GM12891 (cell line): Measurements from ENCODE around the gene GPC3.

Source experiments
- PAX5 ChIP-seq: IDR thresholded peaks from 2 replicates; pipeline ENCODE4 v1.6.1; 2011; ENCODE audit warnings: low read length, moderate library complexity, mild to moderate bottlenecking; ENCODE audit not compliant: insufficient read depth, severe bottlenecking
- POLR2A ChIP-seq: IDR thresholded peaks from 2 replicates; pipeline ENCODE4 v1.6.1; 2011; ENCODE audit warnings: low read depth, low read length, control low read depth
- POLR2AphosphoS5 ChIP-seq: IDR thresholded peaks from 2 replicates; pipeline ENCODE4 v1.6.1; 2011; ENCODE audit warnings: low read depth, low read length, control low read depth
- POU2F2 ChIP-seq: IDR thresholded peaks from 2 replicates; pipeline ENCODE4 v1.6.1; 2011; ENCODE audit warnings: low read depth, mild to moderate bottlenecking, control low read depth, low read length, moderate library complexity
- SPI1 ChIP-seq: IDR thresholded peaks from 2 replicates; pipeline ENCODE4 v1.6.1; 2011; ENCODE audit warnings: low read depth, low read length, control low read depth
- TAF1 ChIP-seq: IDR thresholded peaks from 2 replicates; pipeline ENCODE4 v1.6.1; 2011; ENCODE audit warnings: low read depth, low read length, control low read depth

DNA sequence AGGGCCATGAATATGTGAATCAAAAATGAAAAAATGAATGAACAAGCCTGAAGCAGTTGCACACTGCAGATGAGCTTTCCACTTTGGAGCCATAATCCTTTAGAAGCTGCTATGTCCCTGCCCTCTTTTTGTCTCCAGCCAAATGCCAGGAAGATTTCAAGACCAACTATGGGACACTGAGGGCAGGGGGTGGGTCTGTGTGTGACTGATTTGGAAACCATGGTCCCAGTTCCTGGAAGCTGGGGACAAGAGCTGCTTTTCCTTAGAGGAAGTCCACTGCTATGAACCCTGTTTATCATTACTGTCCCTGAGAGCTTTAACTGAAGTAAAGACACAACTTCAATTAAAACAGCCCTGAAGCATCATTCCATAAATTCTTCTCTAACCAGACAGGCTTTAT lies 416.2 kb downstream of the GPC3 start:
- TF ChIP-seq TAF1 = no peak
- no peak for TF ChIP-seq POLR2AphosphoS5
- no peak for TF ChIP-seq PAX5
- no peak for TF ChIP-seq POLR2A
- no peak for TF ChIP-seq POU2F2
- no peak for TF ChIP-seq SPI1
